GM12874 (cell line): ENCODE measurements around the gene DLGAP4.

Source experiments
- TF ChIP-seq, protein P1 (sequence below): IDR thresholded peaks from 2 replicates; pipeline ENCODE4 v1.5.1; 2011; ENCODE audit warnings: low read depth, mild to moderate bottlenecking, control low read depth, low read length, moderate library complexity; ENCODE audit not compliant: insufficient read depth

The DLGAP4 gene

DNA sequence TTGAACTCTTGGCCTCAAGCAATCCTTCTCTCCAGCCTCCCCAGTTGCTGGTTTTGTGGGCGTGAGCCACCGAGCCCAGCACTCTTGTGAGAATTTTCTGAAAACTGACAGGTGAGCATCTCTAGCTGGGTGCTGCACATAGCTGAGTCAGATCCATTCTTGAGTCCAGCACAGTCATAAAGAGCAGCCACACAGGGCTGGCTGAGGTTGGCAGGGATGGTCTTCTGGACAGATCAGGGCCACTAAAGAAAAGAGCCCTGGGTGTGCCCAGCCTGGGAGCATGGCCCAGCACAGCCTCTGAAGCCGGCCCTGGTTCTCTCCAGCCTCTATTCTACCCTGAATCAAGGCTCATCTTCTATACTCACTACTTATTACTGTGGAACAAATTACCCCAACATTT, 11.5 kb downstream of the DLGAP4 start:
- TF ChIP-seq, protein P1, sequence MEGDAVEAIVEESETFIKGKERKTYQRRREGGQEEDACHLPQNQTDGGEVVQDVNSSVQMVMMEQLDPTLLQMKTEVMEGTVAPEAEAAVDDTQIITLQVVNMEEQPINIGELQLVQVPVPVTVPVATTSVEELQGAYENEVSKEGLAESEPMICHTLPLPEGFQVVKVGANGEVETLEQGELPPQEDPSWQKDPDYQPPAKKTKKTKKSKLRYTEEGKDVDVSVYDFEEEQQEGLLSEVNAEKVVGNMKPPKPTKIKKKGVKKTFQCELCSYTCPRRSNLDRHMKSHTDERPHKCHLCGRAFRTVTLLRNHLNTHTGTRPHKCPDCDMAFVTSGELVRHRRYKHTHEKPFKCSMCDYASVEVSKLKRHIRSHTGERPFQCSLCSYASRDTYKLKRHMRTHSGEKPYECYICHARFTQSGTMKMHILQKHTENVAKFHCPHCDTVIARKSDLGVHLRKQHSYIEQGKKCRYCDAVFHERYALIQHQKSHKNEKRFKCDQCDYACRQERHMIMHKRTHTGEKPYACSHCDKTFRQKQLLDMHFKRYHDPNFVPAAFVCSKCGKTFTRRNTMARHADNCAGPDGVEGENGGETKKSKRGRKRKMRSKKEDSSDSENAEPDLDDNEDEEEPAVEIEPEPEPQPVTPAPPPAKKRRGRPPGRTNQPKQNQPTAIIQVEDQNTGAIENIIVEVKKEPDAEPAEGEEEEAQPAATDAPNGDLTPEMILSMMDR: no peak

GRCh38 chr20:36318166-36318565, 12.0 kb downstream of the DLGAP4 start:
- TF ChIP-seq, protein P1: no peak

DNA sequence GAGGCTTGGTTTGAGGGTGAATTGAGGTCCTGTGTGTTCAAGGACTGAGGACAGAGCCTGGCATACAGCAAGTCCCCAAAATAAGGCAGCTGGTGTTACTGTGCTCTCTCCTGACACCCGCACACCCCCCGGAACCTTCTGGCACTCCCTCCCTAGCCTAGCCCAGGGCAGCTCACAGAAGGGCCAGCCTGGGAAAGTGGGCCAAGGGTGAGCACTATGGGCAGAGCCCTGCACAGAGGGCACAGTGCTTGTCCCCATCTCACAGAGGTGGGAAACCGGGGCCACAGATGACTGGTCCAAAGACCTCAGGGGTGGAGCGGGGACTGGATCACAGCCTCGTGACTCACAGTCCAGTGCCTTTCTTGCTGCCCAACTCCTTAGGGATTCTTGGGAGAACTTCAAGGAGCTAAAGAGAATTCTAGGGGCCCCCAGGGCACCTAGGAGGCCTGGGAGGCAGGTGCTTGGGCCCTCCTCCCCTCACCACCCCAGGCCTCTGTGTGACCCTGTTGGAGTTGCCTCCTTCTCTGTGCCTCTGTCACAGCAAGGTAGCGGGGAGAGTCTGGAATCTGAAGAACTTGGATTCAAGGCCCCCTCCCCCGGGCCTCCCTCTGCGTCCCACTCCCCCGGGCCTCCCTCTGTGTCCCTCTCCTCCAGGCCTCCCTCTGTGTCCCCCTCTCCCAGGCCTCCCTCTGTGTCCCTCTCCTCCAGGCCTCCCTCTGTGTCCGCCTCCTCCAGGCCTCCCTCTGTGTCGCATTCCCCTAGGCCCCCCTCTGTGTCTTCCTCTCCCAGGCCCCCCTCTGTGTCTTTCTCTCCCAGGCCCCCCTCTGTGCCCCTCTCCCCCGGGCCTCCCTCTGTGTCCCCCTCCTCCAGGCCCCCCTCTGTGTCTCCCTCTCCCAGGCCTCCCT, 13.5 kb downstream of the DLGAP4 start:
- TF ChIP-seq, protein P1: no peak

GRCh38 chr20:36320261-36320897, 14.2 kb downstream of the DLGAP4 start:
- TF ChIP-seq, protein P1: no peak

- TF ChIP-seq, protein P1: no peak
Observed at GRCh38 chr20:36320898-36321695, 15.0 kb downstream of the DLGAP4 start.

DNA sequence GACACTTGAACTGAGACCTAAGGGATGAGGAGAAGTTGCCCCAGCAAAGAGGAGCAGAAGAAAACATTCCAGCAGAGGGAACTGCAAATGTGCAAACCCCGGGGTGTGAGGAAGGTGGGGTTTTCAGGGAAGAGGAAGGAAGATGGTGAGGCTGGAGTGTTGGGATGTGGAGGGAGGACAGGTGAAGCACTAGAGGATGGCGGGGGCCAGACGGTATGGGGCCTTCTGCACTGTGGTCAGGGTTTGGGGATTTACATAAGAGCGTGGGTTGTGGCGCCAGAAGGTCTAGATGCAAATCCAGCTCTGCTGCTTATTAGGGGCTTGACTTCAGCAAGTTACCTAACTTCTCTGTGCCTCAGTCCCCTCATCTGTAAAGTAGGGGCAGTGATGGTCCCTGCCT, 16.0 kb downstream of the DLGAP4 start:
- TF ChIP-seq, protein P1: no peak

DNA sequence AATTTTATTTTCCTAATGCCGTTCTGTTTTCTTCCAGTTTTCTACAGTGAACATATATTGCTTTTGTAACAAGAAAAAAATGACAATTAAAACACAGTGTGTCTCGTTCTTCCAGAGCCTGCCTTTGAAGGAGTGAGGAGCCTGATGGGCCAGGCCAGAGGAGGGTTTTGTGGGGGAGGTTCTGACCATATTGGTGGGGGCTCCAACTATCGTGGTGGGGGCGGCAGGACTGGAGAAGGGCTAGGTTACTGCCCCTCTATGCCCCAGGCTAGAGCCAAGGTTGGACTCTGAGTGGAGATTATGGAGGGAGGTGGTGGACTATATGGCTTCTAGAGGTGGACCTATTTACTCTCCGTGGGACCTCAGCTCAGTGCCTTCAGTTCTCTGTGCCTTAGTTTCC, 24.0 kb downstream of the DLGAP4 start:
- TF ChIP-seq, protein P1: no peak
